ENCODE results near the gene CDH4. TPM values are rescaled to one million over a fixed set of nuclear protein-coding genes. Genes with fewer than 3 reads are reported as not detected.

Gene CDH4
- total and polyA plus RNA-seq, 11 donors, result 0.04 to 0.54 (median 0.08) TPM; not detected in 1

DNA sequence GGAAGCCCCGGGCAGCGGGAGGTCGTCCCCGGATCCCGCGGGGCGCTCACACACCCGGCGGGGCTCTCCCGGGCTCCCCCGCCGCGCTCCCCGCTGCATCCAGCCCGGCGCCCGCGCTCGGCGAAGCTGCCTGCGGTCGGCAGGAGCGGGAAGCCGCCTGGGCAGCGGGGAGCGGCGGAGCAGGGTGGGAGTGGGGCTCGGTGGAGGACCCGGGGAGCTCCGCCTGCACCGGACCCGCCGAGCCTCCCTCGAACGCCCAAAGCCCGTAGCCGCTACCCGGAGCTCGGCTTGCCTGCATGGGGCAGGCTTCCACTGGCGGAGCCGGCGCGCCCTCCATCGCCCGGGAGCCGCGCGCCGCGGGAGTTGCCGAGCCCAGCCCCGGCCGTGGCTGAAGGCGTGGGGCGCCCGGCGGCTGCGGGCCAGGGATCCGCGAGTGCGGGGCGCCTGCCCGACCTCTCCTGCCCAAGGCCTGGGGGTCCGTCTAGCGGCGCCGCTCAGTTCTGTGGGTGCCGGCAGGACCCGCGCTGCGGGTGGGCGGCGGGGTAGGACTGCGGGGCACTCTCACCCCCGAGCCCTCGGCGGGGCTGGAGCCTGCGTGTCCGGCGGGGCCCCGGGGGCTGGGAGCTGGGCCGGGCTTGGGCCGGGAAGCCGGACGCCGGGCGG is 671 bp downstream of the CDH4 start:
- Histone ChIP-seq H3K9me3 (no peaks in the 10 kb centered on the region), H3K4me3 (peak overlapping the region; percentile 20 to 55 (median 39)), H3K4me1 (peaks cover 0 to 24% (median 2%) of the 10 kb centered on the region in 12 donors), H3K27ac (no peak overlapping the region), H3K27me3 (peaks cover 16 to 78% (median 55%) of the 10 kb centered on the region in 9 donors), H3K36me3 (no peaks in the 10 kb centered on the region)
- ATAC-seq, result peak in 2 of 4 donors; percentile 47 to 50
- TF ChIP-seq POLR2A (IDR thresholded peaks at IDR 0.05), result no peak
- TF ChIP-seq, protein P1, sequence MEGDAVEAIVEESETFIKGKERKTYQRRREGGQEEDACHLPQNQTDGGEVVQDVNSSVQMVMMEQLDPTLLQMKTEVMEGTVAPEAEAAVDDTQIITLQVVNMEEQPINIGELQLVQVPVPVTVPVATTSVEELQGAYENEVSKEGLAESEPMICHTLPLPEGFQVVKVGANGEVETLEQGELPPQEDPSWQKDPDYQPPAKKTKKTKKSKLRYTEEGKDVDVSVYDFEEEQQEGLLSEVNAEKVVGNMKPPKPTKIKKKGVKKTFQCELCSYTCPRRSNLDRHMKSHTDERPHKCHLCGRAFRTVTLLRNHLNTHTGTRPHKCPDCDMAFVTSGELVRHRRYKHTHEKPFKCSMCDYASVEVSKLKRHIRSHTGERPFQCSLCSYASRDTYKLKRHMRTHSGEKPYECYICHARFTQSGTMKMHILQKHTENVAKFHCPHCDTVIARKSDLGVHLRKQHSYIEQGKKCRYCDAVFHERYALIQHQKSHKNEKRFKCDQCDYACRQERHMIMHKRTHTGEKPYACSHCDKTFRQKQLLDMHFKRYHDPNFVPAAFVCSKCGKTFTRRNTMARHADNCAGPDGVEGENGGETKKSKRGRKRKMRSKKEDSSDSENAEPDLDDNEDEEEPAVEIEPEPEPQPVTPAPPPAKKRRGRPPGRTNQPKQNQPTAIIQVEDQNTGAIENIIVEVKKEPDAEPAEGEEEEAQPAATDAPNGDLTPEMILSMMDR (IDR thresholded peaks at IDR 0.05), result no peak
- intact Hi-C loops (cut with DNase I), result loop anchor here in 1 of 10 donors (10.0 kb wide), 1 partner anchor 1038 kb away; no protein-coding TSS in a partner anchor
- DNase-seq, result no peak
- 0 to 1% (median 1%) methylated on average over 15 to 87 of the region's 87 CpGs for WGBS, 4 donors

DNA sequence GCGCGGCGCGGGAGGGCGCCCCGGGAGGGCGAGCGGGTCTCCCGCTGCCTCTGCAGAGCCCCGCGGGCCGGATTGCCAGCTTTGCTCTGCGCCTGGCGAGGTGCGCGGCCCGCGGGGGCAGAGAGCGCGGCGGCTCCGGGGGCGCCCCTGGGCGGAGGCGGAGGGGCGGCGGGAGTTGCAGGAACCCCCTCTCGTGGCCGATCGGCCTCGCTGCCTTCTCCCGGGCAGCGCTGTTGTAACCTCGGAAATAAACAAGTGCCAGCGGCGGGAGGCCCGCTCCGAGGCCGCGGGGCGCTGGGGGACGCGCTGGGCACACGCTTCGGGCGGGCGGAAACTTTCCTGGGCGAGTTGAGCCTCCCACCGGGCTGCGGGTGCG is 1.2 kb downstream of the CDH4 start:
- intact Hi-C loops (cut with DNase I), result loop anchor here in 1 of 10 donors (10.0 kb wide), 1 partner anchor 1038 kb away; no protein-coding TSS in a partner anchor
- no peaks in the 10 kb centered on the region for H3K9me3 ChIP-seq
- H3K4me1 ChIP-seq, result peaks cover 0 to 24% (median 2%) of the 10 kb centered on the region in 12 donors
- peak overlapping the region; percentile 20 to 55 (median 39) for H3K4me3 ChIP-seq
- 0 to 1% (median 1%) methylated on average over 3 to 51 of the region's 51 CpGs for WGBS, 4 donors
- no peak overlapping the region for H3K27ac ChIP-seq
- DNase-seq (no peak), ATAC-seq (peak in 2 of 4 donors; percentile 41 to 46)
- no peaks in the 10 kb centered on the region for H3K36me3 ChIP-seq
- TF ChIP-seq POLR2A (IDR thresholded peaks at IDR 0.05), result no peak
- TF ChIP-seq, protein P1 (IDR thresholded peaks at IDR 0.05), result peak in 5 of 12 donors; percentile 8 to 36 (median 16)
- peaks cover 16 to 72% (median 52%) of the 10 kb centered on the region in 9 donors for H3K27me3 ChIP-seq

DNA sequence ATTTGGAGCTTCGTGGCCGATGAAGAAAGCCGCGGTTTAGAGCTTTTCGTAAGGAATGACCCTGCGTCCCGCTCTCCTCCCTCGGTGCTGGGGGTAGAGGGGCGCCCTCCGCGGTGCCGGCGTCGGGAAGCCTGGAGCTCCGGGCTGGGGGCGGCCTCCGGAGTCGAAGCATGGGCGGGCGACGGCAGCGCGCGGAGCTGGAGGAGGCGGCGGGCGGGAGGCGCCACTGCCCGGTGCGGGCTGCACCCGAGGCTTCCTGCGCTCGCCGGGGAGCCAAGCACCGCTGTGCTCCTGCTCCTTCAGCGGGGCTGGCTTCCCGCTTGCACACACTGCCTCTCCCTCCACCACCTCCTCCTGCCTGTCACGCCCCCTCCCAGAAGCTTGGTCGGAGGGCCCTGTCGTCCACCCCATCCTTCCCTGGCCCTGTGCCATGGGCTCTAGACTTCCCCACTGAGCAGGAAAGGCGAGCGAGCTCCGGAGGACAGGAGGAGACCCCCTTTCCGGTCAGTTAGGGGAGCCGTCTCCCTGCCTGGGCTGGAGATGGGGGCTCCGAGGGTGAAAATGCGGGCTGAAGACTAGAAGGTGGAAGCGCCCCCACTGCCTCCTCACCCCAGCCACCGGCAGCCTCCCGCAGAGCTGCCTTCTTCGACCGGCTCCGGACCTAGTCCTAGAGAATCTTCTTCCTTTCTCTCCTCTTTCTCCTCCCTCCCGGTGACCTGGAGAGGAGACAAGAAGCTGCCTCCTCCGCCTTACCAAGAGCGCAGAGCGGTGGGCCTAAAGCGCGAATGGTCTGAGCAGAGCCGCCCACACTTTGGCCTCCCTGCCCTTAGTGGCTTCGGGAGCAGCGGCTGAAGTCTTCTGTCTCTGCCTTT is 1.8 kb downstream of the CDH4 start:
- no peak for TF ChIP-seq POLR2A (IDR thresholded peaks at IDR 0.05)
- TF ChIP-seq, protein P1 (IDR thresholded peaks at IDR 0.05), result no peak
- H3K4me1 ChIP-seq, result peaks cover 0 to 24% (median 2%) of the 10 kb centered on the region in 12 donors
- intact Hi-C loops (cut with DNase I), result loop anchor here in 1 of 10 donors (10.0 kb wide), 1 partner anchor 1039 kb away; no protein-coding TSS in a partner anchor
- peaks cover 16 to 66% (median 50%) of the 10 kb centered on the region in 9 donors for H3K27me3 ChIP-seq
- no peaks in the 10 kb centered on the region for H3K9me3 ChIP-seq
- H3K4me3 ChIP-seq, result peak overlapping the region; percentile 20 to 55 (median 39)
- WGBS, 4 donors, result 9 to 22% (median 10%) methylated on average over 38 to 62 of the region's 62 CpGs
- H3K27ac ChIP-seq, result no peak overlapping the region
- ATAC-seq, result peak in 3 of 4 donors; percentile 31 to 43 (median 39)
- no peak for DNase-seq
- no peaks in the 10 kb centered on the region for H3K36me3 ChIP-seq
